Osteoblast (primary cell): Measurements from ENCODE around the gene TSSK3. TPM values are rescaled to one million over a fixed set of nuclear protein-coding genes. Genes with fewer than 3 reads are reported as not detected.

Source experiments
- DNase-seq: peaks from one replicate; pipeline ENCODE4 v3.0.0; 2011; ENCODE audit warnings: low spot score, mixed read lengths; ENCODE audit not compliant: insufficient read length; ENCODE audit errors: missing footprints
- H2AFZ ChIP-seq: 2 replicates; pipeline ENCODE4 v1.6.0; 2011; ENCODE audit warnings: mild to moderate bottlenecking, low read length
- H3K27ac ChIP-seq: 2 replicates; pipeline ENCODE4 v1.5.1; 2011; ENCODE audit warnings: mild to moderate bottlenecking, low read depth, low read length, moderate library complexity
- H3K27me3 ChIP-seq: 2 replicates; pipeline ENCODE4 v1.6.0; 2012; ENCODE audit warnings: mild to moderate bottlenecking, control low read depth, inconsistent platforms, low read length, moderate library complexity; ENCODE audit not compliant: insufficient read depth
- H3K36me3 ChIP-seq: 2 replicates; pipeline ENCODE4 v1.5.1; 2011; ENCODE audit warnings: mild to moderate bottlenecking, low read length, control low read depth, moderate library complexity; ENCODE audit not compliant: insufficient read depth
- H3K4me1 ChIP-seq: 2 replicates; pipeline ENCODE4 v1.5.1; 2011; ENCODE audit warnings: mild to moderate bottlenecking, low read length, control low read depth, moderate library complexity; ENCODE audit not compliant: insufficient read depth
- H3K4me2 ChIP-seq: 2 replicates; pipeline ENCODE4 v1.6.0; 2011; ENCODE audit warnings: mild to moderate bottlenecking, low read length; ENCODE audit not compliant: insufficient read depth
- H3K4me3 ChIP-seq: fragments of 200-600 bp; sonication (generic); 3 replicates; pipeline ENCODE4 v1.5.1; 2012; ENCODE audit warnings: mild to moderate bottlenecking, low read length, inconsistent platforms; ENCODE audit not compliant: insufficient read depth
- H3K79me2 ChIP-seq: 2 replicates; pipeline ENCODE4 v1.6.0; 2012; ENCODE audit warnings: mild to moderate bottlenecking, low read length, control low read depth, inconsistent platforms; ENCODE audit not compliant: insufficient read depth
- H3K9me3 ChIP-seq: 2 replicates; pipeline ENCODE4 v1.5.1; 2011; ENCODE audit warnings: low read depth, low read length, control low read depth
- H4K20me1 ChIP-seq: 2 replicates; pipeline ENCODE4 v1.6.0; 2012; ENCODE audit warnings: mild to moderate bottlenecking, low read length, control low read depth; ENCODE audit not compliant: insufficient read depth
- total RNA-seq: library from RNA; depleted of rRNA; stranded (reverse); fragments of >200 nt; gene quantifications from 2 replicates; pipeline ENCODE4 v1.2.3, GENCODE V29; 2012
- TF ChIP-seq, protein P1 (sequence below): IDR thresholded peaks from 2 replicates; pipeline ENCODE4 v1.5.1; 2011; ENCODE audit warnings: mild to moderate bottlenecking, low read depth, low read length, moderate library complexity; ENCODE audit errors: extremely low read depth

Gene TSSK3
- total RNA-seq, 1 donor: 1.8 TPM

- Histone ChIP-seq H3K27ac (no peak overlapping the region), H3K27me3 (no peaks in the 10 kb centered on the region), H3K9me3 (no peaks in the 10 kb centered on the region), H2AFZ (no peak overlapping the region), H3K79me2 (no peaks in the 10 kb centered on the region), H3K4me2 (no peak overlapping the region), H3K4me1 (peaks cover 12% of the 10 kb centered on the region), H3K4me3 (no peak overlapping the region), H3K36me3 (peaks cover 36% of the 10 kb centered on the region), H4K20me1 (peaks cover 16% of the 10 kb centered on the region)
- TF ChIP-seq, protein P1, sequence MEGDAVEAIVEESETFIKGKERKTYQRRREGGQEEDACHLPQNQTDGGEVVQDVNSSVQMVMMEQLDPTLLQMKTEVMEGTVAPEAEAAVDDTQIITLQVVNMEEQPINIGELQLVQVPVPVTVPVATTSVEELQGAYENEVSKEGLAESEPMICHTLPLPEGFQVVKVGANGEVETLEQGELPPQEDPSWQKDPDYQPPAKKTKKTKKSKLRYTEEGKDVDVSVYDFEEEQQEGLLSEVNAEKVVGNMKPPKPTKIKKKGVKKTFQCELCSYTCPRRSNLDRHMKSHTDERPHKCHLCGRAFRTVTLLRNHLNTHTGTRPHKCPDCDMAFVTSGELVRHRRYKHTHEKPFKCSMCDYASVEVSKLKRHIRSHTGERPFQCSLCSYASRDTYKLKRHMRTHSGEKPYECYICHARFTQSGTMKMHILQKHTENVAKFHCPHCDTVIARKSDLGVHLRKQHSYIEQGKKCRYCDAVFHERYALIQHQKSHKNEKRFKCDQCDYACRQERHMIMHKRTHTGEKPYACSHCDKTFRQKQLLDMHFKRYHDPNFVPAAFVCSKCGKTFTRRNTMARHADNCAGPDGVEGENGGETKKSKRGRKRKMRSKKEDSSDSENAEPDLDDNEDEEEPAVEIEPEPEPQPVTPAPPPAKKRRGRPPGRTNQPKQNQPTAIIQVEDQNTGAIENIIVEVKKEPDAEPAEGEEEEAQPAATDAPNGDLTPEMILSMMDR: no peak
- peak; percentile 48 for DNase-seq
Measured at GRCh38 chr1:32332290-32333079, 29.9 kb upstream of the TSSK3 start.

GRCh38 chr1:32333251-32333963 lies 28.9 kb upstream of the TSSK3 start:
- Histone ChIP-seq H4K20me1 (peaks cover 16% of the 10 kb centered on the region), H3K4me1 (peaks cover 12% of the 10 kb centered on the region), H2AFZ (no peak overlapping the region), H3K27ac (no peak overlapping the region), H3K9me3 (no peaks in the 10 kb centered on the region), H3K36me3 (peaks cover 28% of the 10 kb centered on the region), H3K27me3 (no peaks in the 10 kb centered on the region), H3K79me2 (no peaks in the 10 kb centered on the region), H3K4me3 (no peak overlapping the region), H3K4me2 (no peak overlapping the region)
- peak; percentile 68 for DNase-seq
- TF ChIP-seq, protein P1: no peak

GRCh38 chr1:32334274-32334861 lies 28.0 kb upstream of the TSSK3 start:
- Histone ChIP-seq H3K4me3 (peak overlapping the region; percentile 73), H3K27me3 (no peaks in the 10 kb centered on the region), H3K27ac (no peak overlapping the region), H2AFZ (no peak overlapping the region), H3K4me2 (peak overlapping the region; percentile 84), H3K36me3 (peaks cover 18% of the 10 kb centered on the region), H3K9me3 (no peaks in the 10 kb centered on the region), H3K4me1 (peaks cover 12% of the 10 kb centered on the region), H4K20me1 (peaks cover 16% of the 10 kb centered on the region), H3K79me2 (no peaks in the 10 kb centered on the region)
- TF ChIP-seq, protein P1: no peak
- peak; percentile 50 for DNase-seq
